GOT3 (cell line): ENCODE data around the gene IGF2BP3.

Experiments used
- DNase-seq: peaks from one replicate; lab custom pipeline; 2025; ENCODE audit warnings: mixed read lengths; lab: John Stamatoyannopoulos, UW

IGF2BP3 gene

GRCh38 chr7:23295401-23295697, 174.9 kb downstream of the IGF2BP3 start:
- DNase-seq: no peak

- DNase-seq: no peak
These were observed 175.5 kb downstream of the IGF2BP3 start for GRCh38 chr7:23294549-23295400.

GRCh38 chr7:23293500-23294073, 176.7 kb downstream of the IGF2BP3 start:
- no peak for DNase-seq

- no peak for DNase-seq
These were observed 177.7 kb downstream of the IGF2BP3 start for GRCh38 chr7:23292623-23293022.

- no peak for DNase-seq
These were observed 178.2 kb downstream of the IGF2BP3 start for GRCh38 chr7:23291957-23292560.

- no peak for DNase-seq
These were observed 179.3 kb downstream of the IGF2BP3 start for GRCh38 chr7:23290993-23291392.

GRCh38 chr7:23287612-23288011, 182.7 kb downstream of the IGF2BP3 start:
- no peak for DNase-seq

GRCh38 chr7:23285657-23286646, 184.3 kb downstream of the IGF2BP3 start:
- no peak for DNase-seq

GRCh38 chr7:23284871-23285270, 185.4 kb downstream of the IGF2BP3 start:
- DNase-seq: no peak

GRCh38 chr7:23283086-23283485, 187.2 kb downstream of the IGF2BP3 start:
- DNase-seq: no peak

- no peak for DNase-seq
These were observed 190.3 kb downstream of the IGF2BP3 start for GRCh38 chr7:23279819-23280525.

GRCh38 chr7:23277359-23277989, 192.8 kb downstream of the IGF2BP3 start:
- no peak for DNase-seq

GRCh38 chr7:23276947-23277346, 193.3 kb downstream of the IGF2BP3 start:
- DNase-seq: no peak

GRCh38 chr7:23276376-23276775, 193.9 kb downstream of the IGF2BP3 start:
- no peak for DNase-seq

GRCh38 chr7:23275912-23276311, 194.4 kb downstream of the IGF2BP3 start:
- DNase-seq: no peak

- DNase-seq: no peak
These were observed 197.1 kb downstream of the IGF2BP3 start for GRCh38 chr7:23273141-23273599.

- DNase-seq: no peak
These were observed 198.0 kb downstream of the IGF2BP3 start for GRCh38 chr7:23272275-23272674.

- DNase-seq: no peak
These were observed 201.5 kb downstream of the IGF2BP3 start for GRCh38 chr7:23268746-23269145.

GRCh38 chr7:23268167-23268566, 202.1 kb downstream of the IGF2BP3 start:
- DNase-seq: no peak

- DNase-seq: no peak
These were observed 202.9 kb downstream of the IGF2BP3 start for GRCh38 chr7:23267357-23267756.

GRCh38 chr7:23266918-23267317, 203.4 kb downstream of the IGF2BP3 start:
- no peak for DNase-seq
